ENCODE results near the gene ERN2.
A peak's percentile ranks its signal among the peaks of the same experiment; 100 is the strongest.

GRCh38 chr16:23694644-23695373 is 18.2 kb downstream of the ERN2 start:
- TF ChIP-seq CTCF (IDR thresholded peaks at IDR 0.05): no peak
- peak in 1 of 2 donors; percentile 19 for TF ChIP-seq POLR2A (IDR thresholded peaks at IDR 0.05)

All from adrenal gland (tissue), 5 donors.